ENCODE results near the gene AGPAT3.

AGPAT3 gene

GRCh38 chr21:43957128-43957571 lies 92.1 kb downstream of the AGPAT3 start:
- Histone ChIP-seq H3K4me1 (ENCODE audit: control insufficient read depth, insufficient read depth, low read length) (no peaks in the 10 kb centered on the region), H3K36me3 (ENCODE audit: control insufficient read depth in 2 of 2, insufficient read depth in 1 of 2, low read length in 2 of 2) (peaks cover 0 to 28% of the 10 kb centered on the region in 2 experiments; a peak in 2 of 3 replicates), H3K9me3 (ENCODE audit: control insufficient read depth, insufficient read depth, low read depth, low read length) (no peaks in the 10 kb centered on the region), H3K27ac (ENCODE audit: extremely low read depth, low read depth, low read length) (no peak overlapping the region), H3K4me3 (ENCODE audit: low read depth, low read length) (no peak overlapping the region)
- ChIA-PET POLR2A (no interaction called here), CTCF (interaction anchor here (2.6 kb wide), 1 partner anchor 18 kb away, joined by 9 read pairs; no protein-coding TSS in a partner anchor)
- TF ChIP-seq ZNF555 (tag by site-specific recombination; conservative IDR thresholded peaks at IDR 0.05) (no peak), GLIS1 (tag by site-specific recombination; IDR thresholded peaks at IDR 0.05) (0 out of 2 replicates have a peak, but pooled peaks have one; percentile 18)

- Histone ChIP-seq H3K27ac (ENCODE audit: extremely low read depth, low read depth, low read length) (no peak overlapping the region), H3K9me3 (ENCODE audit: control insufficient read depth, insufficient read depth, low read depth, low read length) (no peaks in the 10 kb centered on the region), H3K4me3 (ENCODE audit: low read depth, low read length) (no peak overlapping the region), H3K4me1 (ENCODE audit: control insufficient read depth, insufficient read depth, low read length) (no peaks in the 10 kb centered on the region), H3K36me3 (ENCODE audit: control insufficient read depth in 2 of 2, insufficient read depth in 1 of 2, low read length in 2 of 2) (peaks cover 0 to 32% of the 10 kb centered on the region in 2 experiments; a peak in 2 of 3 replicates)
- ChIA-PET CTCF (no interaction called here), POLR2A (no interaction called here)
- TF ChIP-seq ZIC2 (tag by site-specific recombination; IDR thresholded peaks at IDR 0.05) (peak; percentile 12; the same call in 1 of the 2 replicates), GLIS2 (tag by site-specific recombination; IDR thresholded peaks at IDR 0.05) (peak; percentile 41; the same call in 1 of the 2 replicates), ZNF664 (tag by site-specific recombination; IDR thresholded peaks at IDR 0.05) (peak; percentile 95), ZFP3 (tag by site-specific recombination; IDR thresholded peaks at IDR 0.05; ENCODE audit: low read depth) (no peak)
These were observed 92.8 kb downstream of the AGPAT3 start for GRCh38 chr21:43957611-43958362.

GRCh38 chr21:43958364-43959158 lies 93.5 kb downstream of the AGPAT3 start:
- Histone ChIP-seq H3K4me1 (ENCODE audit: control insufficient read depth, insufficient read depth, low read length) (no peaks in the 10 kb centered on the region), H3K27ac (ENCODE audit: extremely low read depth, low read depth, low read length) (no peak overlapping the region), H3K36me3 (ENCODE audit: control insufficient read depth in 2 of 2, insufficient read depth in 1 of 2, low read length in 2 of 2) (peaks cover 4 to 32% of the 10 kb centered on the region in 2 experiments; a peak in 2 of 3 replicates), H3K9me3 (ENCODE audit: control insufficient read depth, insufficient read depth, low read depth, low read length) (no peaks in the 10 kb centered on the region), H3K4me3 (ENCODE audit: low read depth, low read length) (no peak overlapping the region)
- ChIA-PET CTCF (no interaction called here), POLR2A (no interaction called here)
- TF ChIP-seq ZSCAN18 (tag by site-specific recombination; IDR thresholded peaks at IDR 0.05): no peak
- TF ChIP-seq BCL11B (tag by site-specific recombination; IDR thresholded peaks at IDR 0.05; ENCODE audit: low read depth): no peak
- no peak for TF ChIP-seq ZBTB17 (tag by site-specific recombination; IDR thresholded peaks at IDR 0.05)
- no peak for TF ChIP-seq WT1 (tag by site-specific recombination; IDR thresholded peaks at IDR 0.05)
- TF ChIP-seq MEIS1 (CRISPR knock-in tag; IDR thresholded peaks at IDR 0.05; ENCODE audit: borderline replicate concordance): no peak
- no peak for TF ChIP-seq ZNF629 (tag by site-specific recombination; IDR thresholded peaks at IDR 0.05)
- TF ChIP-seq KLF9 (tag by site-specific recombination; IDR thresholded peaks at IDR 0.05; ENCODE audit: low read depth): no peak
- TF ChIP-seq GLIS1 (tag by site-specific recombination; IDR thresholded peaks at IDR 0.05): no peak
- TF ChIP-seq PRDM4 (tag by site-specific recombination; IDR thresholded peaks at IDR 0.05): no peak
- no peak; the same call in 1 of the 2 replicates for TF ChIP-seq ZNF121 (tag by site-specific recombination; IDR thresholded peaks at IDR 0.05)
- no peak for TF ChIP-seq ZNF433 (tag by site-specific recombination; IDR thresholded peaks at IDR 0.05; ENCODE audit: low read depth)
- no peak for TF ChIP-seq ZNF830 (tag by site-specific recombination; IDR thresholded peaks at IDR 0.05; ENCODE audit: low read depth)
- no peak for TF ChIP-seq ZNF747 (tag by site-specific recombination; IDR thresholded peaks at IDR 0.05)
- TF ChIP-seq GFI1B (tag by site-specific recombination; IDR thresholded peaks at IDR 0.05): no peak
- TF ChIP-seq INSM2 (tag by site-specific recombination; IDR thresholded peaks at IDR 0.05): no peak
- TF ChIP-seq ZNF600 (tag by site-specific recombination; IDR thresholded peaks at IDR 0.05): no peak
- no peak for TF ChIP-seq PBX3 (CRISPR knock-in tag; IDR thresholded peaks at IDR 0.05)
- no peak for TF ChIP-seq ZBTB8A (tag by site-specific recombination; IDR thresholded peaks at IDR 0.05)
